ENCODE measurements around the gene TMOD1.
"Not testable (repeated sequence)": the region's sequence is repeated elsewhere in the genome, so short reads cannot be mapped to it uniquely, and the experiment has no call there.

Gene TMOD1

DNA sequence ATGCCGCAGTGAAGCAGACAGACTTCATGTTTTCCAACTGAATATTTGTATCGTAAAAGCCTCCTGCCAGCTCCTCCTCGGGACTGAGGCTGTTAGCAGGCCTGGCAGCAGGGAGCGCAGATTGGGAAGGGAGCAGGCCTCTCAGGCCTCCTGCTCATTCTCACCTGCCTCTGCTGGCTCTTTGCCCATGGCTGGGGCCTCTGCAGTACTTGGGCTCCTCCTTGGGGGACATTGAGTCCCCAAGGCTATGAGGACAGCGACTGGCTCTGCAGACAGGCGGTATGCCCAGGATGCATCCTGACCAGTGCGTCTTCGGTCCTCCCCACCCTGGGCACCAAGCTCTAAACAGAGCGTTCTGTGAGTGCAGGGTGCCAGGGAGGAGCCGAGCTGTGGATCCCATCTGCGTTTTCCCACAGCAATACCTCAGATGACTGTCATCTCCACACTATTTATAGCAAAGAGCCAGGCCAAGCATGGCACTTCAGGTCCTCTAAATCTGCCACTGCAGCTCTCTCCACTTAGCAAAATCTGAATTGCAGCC lies 93.0 kb downstream of the TMOD1 start:
- no peak for DNase-seq (ENCODE audit: low spot score)

- no peak for DNase-seq (ENCODE audit: low spot score)
Observed at GRCh38 chr9:97596906-97597305, 95.4 kb downstream of the TMOD1 start.

DNA sequence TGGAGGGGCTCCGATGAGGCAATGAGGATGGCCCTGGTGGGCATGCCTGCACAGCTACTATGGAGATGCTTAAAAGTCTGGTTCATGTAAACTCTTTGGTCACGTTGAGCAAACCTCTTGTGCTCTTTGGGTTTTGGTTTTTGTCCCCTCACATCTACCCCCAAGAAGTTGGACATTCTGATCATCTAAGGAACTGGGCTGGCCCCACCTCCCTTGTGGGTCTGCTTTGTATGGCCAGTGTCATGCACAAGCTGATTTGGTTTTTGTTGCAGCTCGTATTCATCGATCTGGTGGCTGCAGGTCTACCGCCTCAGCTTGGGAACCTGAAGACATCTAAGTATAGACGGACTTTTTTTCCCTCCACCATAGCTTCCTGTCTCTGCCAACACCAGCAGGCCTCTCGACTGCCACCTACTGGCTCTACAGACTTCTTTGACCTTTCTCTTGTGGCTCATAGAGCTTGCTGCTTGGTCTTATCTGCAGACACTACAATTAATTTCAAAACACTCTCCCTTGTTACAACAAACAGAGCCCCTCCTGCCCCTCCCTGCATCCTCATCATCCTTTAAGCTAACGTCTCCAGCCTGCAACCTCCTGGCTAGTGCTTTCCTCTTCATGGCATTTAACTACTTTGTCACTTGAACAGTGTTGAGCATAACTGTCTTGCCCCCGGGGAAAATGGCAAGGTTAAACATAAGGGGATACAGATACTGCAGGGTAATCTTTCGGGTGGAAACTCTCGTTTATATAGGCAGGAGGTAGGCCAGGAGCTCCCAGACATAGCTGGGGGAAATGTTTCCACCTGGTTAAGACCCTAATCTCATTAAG lies 97.2 kb downstream of the TMOD1 start:
- DNase-seq (ENCODE audit: low spot score): peak; percentile 82

DNA sequence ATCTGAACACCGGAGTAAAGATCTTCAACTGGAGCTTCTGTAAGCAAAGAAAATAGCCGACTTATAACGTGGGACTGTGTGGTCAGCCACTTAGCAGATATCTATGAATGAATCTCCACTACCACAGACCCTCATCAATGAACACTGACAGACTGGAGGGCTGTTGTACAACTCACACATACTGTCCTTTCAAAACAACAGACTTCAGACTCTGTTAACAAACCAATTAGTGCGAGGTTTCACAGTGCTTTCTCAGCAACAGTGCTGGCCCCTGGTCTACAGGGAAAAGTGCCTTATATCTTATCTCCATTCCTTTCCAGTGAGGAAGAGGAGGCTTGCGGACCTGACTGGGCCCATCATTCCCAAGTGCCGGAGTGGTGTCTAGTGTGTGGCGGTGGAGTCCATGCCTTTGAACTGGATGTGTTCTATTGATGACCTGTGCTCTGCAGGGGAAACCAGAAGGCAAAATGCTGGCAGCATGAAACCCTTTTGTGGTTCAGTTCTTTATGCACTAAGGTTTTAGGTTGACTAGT lies 97.9 kb downstream of the TMOD1 start:
- no peak for DNase-seq (ENCODE audit: low spot score)

DNA sequence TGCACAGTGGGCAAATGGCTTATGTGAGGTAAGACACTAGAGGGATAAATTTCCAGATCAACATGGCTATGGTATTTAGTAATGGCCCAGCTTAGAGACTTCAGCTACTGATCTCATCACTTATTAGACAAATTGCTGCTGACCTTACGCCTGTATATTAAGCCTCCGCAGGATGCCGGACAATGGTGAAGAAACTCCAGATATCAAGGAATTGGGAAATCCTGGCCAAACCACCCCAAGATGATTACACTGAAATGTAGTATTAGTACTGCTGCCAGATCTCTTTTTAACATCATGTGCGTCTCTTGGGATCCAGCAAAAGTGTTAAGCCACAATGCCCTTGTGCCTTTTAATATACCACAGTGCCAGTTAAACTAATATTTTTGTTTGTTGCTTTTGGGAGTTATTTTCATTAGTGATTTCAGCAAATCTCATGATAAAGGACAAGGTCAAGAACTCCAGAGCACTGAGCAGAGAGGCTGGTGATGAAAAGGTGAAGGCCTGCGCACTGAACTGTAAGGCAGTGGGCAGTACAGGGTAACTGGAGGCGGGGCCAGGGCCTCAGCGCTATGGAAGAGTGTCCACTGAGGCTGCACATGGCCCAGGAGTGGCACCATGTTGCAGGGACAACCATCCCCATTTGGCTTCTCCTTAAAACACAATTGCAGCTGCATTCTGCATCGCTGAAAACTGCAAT lies 99.2 kb downstream of the TMOD1 start:
- DNase-seq (ENCODE audit: low spot score): no peak

DNA sequence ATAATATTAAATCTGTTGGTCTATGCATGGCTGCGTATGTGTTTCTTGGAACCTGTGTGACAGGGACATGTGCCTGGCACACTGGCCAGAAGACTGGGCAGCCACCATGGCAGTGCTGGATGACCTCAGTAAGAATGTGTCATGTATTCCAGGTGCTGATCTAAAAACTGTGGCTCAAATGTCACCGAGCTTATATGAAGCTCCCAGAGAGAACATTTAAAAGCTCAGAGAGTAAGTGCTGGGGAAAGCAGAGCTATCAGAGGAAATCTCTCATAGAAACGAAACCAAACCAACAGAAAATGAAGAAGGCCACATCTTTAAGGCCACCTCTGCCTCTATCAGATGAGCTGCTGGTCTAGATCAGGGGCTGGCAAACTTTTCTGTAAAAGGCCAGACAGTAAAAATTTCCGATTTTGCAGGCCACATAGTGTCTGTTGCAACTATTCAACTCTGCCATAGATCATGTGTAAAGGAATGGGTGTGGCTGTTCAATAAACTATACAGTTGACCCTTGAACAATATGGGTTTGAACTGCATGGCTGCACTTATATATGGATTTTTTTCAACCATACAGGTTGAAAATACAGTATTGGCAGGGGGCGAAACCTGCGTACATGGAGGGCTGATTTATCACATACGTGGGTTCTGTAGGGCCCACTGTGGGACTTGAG lies 99.9 kb downstream of the TMOD1 start:
- DNase-seq (ENCODE audit: low spot score): no peak

DNA sequence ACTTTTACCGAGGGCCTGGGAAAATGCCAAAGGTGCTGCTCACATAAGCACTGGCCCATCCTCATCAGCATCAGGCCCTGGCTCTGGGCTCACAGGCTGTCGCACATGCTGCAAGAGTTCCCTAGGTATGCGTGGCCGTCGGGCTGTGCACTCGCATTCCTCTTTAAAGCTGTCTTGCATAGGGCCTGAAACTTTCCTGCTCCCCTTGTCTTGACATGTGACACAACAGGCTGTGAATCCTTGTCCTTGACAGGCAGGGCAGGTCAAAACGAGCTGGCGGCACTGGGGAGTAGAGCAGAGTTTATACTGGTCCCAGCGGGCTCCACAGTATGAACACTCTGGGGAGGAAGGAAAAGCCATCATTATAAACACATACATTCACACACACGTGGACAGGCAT lies 101.0 kb downstream of the TMOD1 start:
- DNase-seq (ENCODE audit: low spot score): no peak

GRCh38 chr9:97604901-97605645 lies 103.6 kb downstream of the TMOD1 start:
- DNase-seq (ENCODE audit: low spot score): no peak

- DNase-seq (ENCODE audit: low spot score): peak; percentile 48
Observed at GRCh38 chr9:97615439-97616072, 114.1 kb downstream of the TMOD1 start.

DNA sequence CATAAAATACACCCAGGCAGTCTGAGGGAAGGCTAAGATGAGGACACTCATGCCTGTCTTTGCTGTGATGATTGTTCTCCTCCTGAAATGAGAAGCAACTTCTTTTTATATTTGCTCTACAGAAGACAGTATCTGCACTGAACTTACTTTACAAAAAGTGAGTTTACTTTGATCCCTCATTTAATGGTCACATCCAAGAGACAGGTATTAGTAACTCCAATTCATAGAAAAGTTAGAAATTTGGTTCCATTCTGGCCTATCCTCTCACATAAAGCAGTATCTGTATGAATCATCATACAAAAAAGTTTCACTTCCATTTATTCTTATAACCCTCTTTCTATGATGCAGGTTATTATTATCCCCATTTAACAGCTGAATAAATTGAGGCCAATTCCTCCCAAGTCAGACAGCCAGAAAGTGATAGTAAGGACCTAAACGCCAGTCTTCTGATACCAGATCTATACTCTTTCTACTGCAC lies 116.5 kb downstream of the TMOD1 start:
- DNase-seq (ENCODE audit: low spot score): no peak

DNA sequence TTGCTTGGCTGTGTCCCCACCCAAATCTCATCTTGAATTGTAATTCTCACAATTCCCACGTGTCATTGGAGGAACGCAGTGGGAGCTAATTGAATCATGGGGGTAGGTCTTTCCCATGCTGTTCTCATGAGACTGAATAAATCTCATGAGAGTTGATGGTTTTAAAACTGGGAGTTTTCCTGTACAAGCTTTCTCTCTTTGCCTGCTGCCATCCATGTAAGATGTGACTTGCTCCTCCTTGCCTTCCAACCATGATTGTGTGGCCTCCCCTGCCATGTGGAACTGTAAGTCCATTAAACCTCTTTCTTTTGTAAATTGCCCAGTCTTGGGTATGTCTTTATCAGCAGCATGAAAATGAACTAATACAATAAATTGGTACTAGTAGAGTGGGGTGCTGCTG lies 118.6 kb downstream of the TMOD1 start:
- DNase-seq (ENCODE audit: low spot score): not testable (repeated sequence)

GRCh38 chr9:97622483-97622882 lies 121.0 kb downstream of the TMOD1 start:
- not testable (repeated sequence) for DNase-seq (ENCODE audit: low spot score)

GRCh38 chr9:97623946-97624345 lies 122.5 kb downstream of the TMOD1 start:
- no peak for DNase-seq (ENCODE audit: low spot score)

DNA sequence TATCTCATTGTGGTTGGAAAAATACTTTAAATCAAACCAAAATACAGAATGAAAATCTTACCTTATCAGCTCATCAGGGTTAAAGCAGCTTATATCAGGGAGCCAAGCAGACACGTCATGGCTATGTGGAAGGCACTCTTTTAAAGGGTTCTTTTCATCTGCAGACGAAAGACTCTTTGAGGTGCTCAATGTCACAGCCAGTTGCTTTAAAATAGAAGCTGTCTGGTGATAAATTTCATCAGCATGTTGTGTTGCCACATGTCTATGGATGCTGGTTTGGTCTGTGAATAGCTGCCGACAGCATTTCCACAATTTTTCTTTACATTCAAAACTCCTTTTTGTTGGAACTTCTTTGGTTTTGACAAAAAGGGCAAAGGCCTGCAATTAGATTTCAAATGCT lies 124.2 kb downstream of the TMOD1 start:
- DNase-seq (ENCODE audit: low spot score): no peak

DNA sequence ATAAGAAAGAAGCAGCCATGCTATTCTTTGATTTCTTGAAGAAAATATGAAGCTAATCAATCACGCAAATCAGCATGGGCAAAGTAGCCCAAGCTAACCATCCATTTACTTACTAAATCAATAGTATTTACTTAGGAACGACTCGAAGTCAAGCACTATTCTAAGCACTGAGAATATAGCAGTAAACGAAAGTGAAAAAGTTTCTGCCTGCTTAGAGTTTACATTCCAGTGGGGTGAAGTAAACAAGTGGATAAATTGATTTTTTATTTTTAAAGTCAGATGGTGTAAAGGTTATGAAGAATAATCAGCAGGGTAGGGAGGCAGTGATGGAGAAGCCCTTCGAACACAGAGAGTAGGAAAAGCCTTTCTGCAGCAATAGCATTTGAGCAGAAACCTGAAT lies 126.2 kb downstream of the TMOD1 start:
- DNase-seq (ENCODE audit: low spot score): no peak

GRCh38 chr9:97628668-97629067 lies 127.2 kb downstream of the TMOD1 start:
- no peak for DNase-seq (ENCODE audit: low spot score)

GRCh38 chr9:97629156-97629555 lies 127.7 kb downstream of the TMOD1 start:
- no peak for DNase-seq (ENCODE audit: low spot score)

GRCh38 chr9:97630591-97630990 lies 129.1 kb downstream of the TMOD1 start:
- no peak for DNase-seq (ENCODE audit: low spot score)

- peak; percentile 76 for DNase-seq (ENCODE audit: low spot score)
Observed at GRCh38 chr9:97632248-97632984, 130.9 kb downstream of the TMOD1 start.
